ENCODE data around the gene ASS1.

Gene ASS1

DNA sequence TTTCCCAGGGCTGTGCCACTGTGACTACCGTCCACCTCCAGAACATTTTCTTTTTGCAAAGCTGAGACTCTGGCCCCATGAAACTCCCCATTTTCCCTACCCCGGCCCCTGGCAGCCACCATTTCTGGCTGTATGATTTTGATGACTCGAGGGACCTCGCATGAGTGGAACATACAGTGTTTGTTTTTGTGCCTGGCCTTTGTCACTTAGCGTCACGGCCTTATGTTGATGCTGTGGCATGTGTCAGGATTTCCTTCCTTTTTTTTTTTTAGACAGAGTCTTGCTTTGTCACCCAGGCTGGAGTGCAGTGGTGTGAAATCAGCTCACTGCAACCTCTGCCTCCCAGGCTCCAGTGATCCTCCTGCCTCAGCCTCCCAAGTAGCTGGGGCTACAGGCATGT, 42.7 kb downstream of the ASS1 start:
- H3K4me1 ChIP-seq (ENCODE audit: control insufficient read depth, low read length) = no peaks in the 10 kb centered on the region
- TF ChIP-seq, protein P1, sequence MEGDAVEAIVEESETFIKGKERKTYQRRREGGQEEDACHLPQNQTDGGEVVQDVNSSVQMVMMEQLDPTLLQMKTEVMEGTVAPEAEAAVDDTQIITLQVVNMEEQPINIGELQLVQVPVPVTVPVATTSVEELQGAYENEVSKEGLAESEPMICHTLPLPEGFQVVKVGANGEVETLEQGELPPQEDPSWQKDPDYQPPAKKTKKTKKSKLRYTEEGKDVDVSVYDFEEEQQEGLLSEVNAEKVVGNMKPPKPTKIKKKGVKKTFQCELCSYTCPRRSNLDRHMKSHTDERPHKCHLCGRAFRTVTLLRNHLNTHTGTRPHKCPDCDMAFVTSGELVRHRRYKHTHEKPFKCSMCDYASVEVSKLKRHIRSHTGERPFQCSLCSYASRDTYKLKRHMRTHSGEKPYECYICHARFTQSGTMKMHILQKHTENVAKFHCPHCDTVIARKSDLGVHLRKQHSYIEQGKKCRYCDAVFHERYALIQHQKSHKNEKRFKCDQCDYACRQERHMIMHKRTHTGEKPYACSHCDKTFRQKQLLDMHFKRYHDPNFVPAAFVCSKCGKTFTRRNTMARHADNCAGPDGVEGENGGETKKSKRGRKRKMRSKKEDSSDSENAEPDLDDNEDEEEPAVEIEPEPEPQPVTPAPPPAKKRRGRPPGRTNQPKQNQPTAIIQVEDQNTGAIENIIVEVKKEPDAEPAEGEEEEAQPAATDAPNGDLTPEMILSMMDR (IDR thresholded peaks at IDR 0.05; ENCODE audit: low read depth, low read length, poor library complexity, severe bottlenecking) = no peak
- no peak for TF ChIP-seq EZH2phosphoT487 (IDR thresholded peaks at IDR 0.05; ENCODE audit: borderline replicate concordance, low read length)
- no peak overlapping the region for H3K4me2 ChIP-seq (ENCODE audit: low read length)
- H3K4me3 ChIP-seq (ENCODE audit: low read length) = no peak overlapping the region
- no peaks in the 10 kb centered on the region for H3K79me2 ChIP-seq (ENCODE audit: control insufficient read depth, low read length)
- no peaks in the 10 kb centered on the region for H4K20me1 ChIP-seq (ENCODE audit: control insufficient read depth, insufficient read depth, low read depth, low read length)
- H3F3A ChIP-seq (ENCODE audit: control insufficient read depth, insufficient read depth) = no peaks in the 10 kb centered on the region
- no peaks in the 10 kb centered on the region for H3K9me2 ChIP-seq (replicated peaks; ENCODE audit: control insufficient read depth, low read length)
- no peaks in the 10 kb centered on the region for H3K9me3 ChIP-seq (ENCODE audit: control insufficient read depth, insufficient read depth, low read length)
- H3K27ac ChIP-seq (ENCODE audit: low read depth, low read length) = no peak overlapping the region
- H3K27me3 ChIP-seq (ENCODE audit: control insufficient read depth, low read length) = no peaks in the 10 kb centered on the region
- H3K36me3 ChIP-seq (ENCODE audit: control insufficient read depth, low read length) = no peaks in the 10 kb centered on the region

DNA sequence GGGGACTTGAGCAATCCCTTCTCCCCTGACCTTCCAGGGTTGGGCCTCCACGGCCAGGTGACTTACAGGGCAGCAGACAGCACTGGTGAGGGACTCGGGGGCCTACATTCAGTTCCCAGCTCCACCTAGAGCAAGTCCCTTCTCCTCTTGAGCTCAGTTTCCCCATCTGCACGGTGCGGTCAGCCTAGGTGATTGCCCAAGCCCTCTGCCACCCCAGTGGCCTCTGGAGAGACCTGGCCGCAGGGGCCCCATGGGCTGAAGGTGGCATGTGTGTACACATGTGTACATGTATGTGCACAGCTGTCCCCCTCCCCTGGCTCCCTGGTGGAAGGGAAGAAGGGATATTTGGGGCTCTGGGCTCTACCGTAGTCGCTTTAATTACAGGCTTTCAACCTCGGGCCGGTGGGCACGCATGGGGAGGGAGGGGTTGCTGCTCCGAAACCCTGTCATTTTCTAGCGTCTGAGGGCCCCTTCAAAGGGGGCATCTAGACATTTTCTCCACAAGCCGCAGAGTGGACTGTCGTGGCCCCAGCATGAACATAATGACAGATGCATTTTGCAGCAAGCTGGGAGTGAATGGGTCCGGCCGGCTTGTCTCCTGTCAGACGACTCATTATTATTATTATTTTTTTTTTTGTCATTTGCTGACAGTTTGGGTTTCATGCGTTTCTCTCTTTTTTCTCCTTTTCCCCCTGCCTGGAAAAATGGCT, 44.0 kb downstream of the ASS1 start:
- Histone ChIP-seq H3K4me3 (ENCODE audit: low read length) (no peak overlapping the region), H3K27me3 (ENCODE audit: control insufficient read depth, low read length) (no peaks in the 10 kb centered on the region), H4K20me1 (ENCODE audit: control insufficient read depth, insufficient read depth, low read depth, low read length) (no peaks in the 10 kb centered on the region), H3K27ac (ENCODE audit: low read depth, low read length) (no peak overlapping the region), H3K4me1 (ENCODE audit: control insufficient read depth, low read length) (no peaks in the 10 kb centered on the region), H3F3A (ENCODE audit: control insufficient read depth, insufficient read depth) (no peaks in the 10 kb centered on the region), H3K9me2 (replicated peaks; ENCODE audit: control insufficient read depth, low read length) (no peaks in the 10 kb centered on the region), H3K79me2 (ENCODE audit: control insufficient read depth, low read length) (no peaks in the 10 kb centered on the region), H3K9me3 (ENCODE audit: control insufficient read depth, insufficient read depth, low read length) (no peaks in the 10 kb centered on the region), H3K36me3 (ENCODE audit: control insufficient read depth, low read length) (no peaks in the 10 kb centered on the region), H3K4me2 (ENCODE audit: low read length) (no peak overlapping the region)
- TF ChIP-seq, protein P1 (IDR thresholded peaks at IDR 0.05; ENCODE audit: low read depth, low read length, poor library complexity, severe bottlenecking) = no peak
- no peak for TF ChIP-seq EZH2phosphoT487 (IDR thresholded peaks at IDR 0.05; ENCODE audit: borderline replicate concordance, low read length)

DNA sequence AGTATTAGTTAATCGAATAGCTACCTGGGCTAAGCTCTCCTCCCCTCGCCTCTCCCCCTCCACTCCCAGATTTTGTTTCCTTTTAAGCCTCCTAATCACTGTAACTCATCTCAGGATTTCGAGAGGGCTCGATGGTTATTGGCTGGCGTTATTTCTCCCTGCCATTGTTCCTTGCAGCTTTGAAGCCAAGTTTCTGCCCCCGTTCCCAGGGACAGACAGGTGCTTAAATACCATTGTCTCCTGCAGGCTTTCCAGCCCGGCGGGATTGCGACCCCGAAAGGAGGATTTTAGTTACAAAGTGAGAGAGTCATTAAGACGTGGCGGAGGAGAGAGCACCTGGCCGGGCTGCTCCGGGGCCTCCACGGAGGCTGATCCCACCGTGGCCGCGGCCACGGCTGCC, 46.2 kb downstream of the ASS1 start:
- Histone ChIP-seq H3K4me3 (ENCODE audit: low read length) (no peak overlapping the region), H3F3A (ENCODE audit: control insufficient read depth, insufficient read depth) (no peaks in the 10 kb centered on the region), H3K4me1 (ENCODE audit: control insufficient read depth, low read length) (no peaks in the 10 kb centered on the region), H3K9me2 (replicated peaks; ENCODE audit: control insufficient read depth, low read length) (no peaks in the 10 kb centered on the region), H4K20me1 (ENCODE audit: control insufficient read depth, insufficient read depth, low read depth, low read length) (no peaks in the 10 kb centered on the region), H3K9me3 (ENCODE audit: control insufficient read depth, insufficient read depth, low read length) (peaks cover 5% of the 10 kb centered on the region; the same call in 1 of the 2 replicates), H3K4me2 (ENCODE audit: low read length) (no peak overlapping the region), H3K36me3 (ENCODE audit: control insufficient read depth, low read length) (no peaks in the 10 kb centered on the region), H3K27ac (ENCODE audit: low read depth, low read length) (no peak overlapping the region), H3K79me2 (ENCODE audit: control insufficient read depth, low read length) (no peaks in the 10 kb centered on the region), H3K27me3 (ENCODE audit: control insufficient read depth, low read length) (no peaks in the 10 kb centered on the region)
- TF ChIP-seq, protein P1 (IDR thresholded peaks at IDR 0.05; ENCODE audit: low read depth, low read length, poor library complexity, severe bottlenecking) = no peak
- TF ChIP-seq EZH2phosphoT487 (IDR thresholded peaks at IDR 0.05; ENCODE audit: borderline replicate concordance, low read length) = no peak
